HG03135 (cell line): Measurements from ENCODE around the gene SPAG6.

Source experiments
- ATAC-seq: cut with Tn5 transposase; IDR thresholded peaks from one replicate; pipeline ENCODE4 v1.9.1; 2021; ENCODE audit warnings: mild to moderate bottlenecking, moderate library complexity; ENCODE audit not compliant: unreplicated experiment

The SPAG6 gene

GRCh38 chr10:22429146-22429545, 83.8 kb downstream of the SPAG6 start:
- ATAC-seq = no peak

GRCh38 chr10:22429981-22430421, 84.7 kb downstream of the SPAG6 start:
- no peak for ATAC-seq

GRCh38 chr10:22433875-22434274, 88.6 kb downstream of the SPAG6 start:
- no peak for ATAC-seq

- no peak for ATAC-seq
Observed at GRCh38 chr10:22434521-22434920, 89.2 kb downstream of the SPAG6 start.

- no peak for ATAC-seq
Observed at GRCh38 chr10:22435650-22436049, 90.4 kb downstream of the SPAG6 start.

- ATAC-seq = peak; percentile 36
Observed at GRCh38 chr10:22436526-22436892, 91.2 kb downstream of the SPAG6 start.

- peak; percentile 81 for ATAC-seq
Observed at GRCh38 chr10:22436893-22437619, 91.8 kb downstream of the SPAG6 start.

GRCh38 chr10:22437620-22438588, 92.6 kb downstream of the SPAG6 start:
- peak; percentile 28 for ATAC-seq

- ATAC-seq = no peak
Observed at GRCh38 chr10:22438711-22439110, 93.4 kb downstream of the SPAG6 start.

- no peak for ATAC-seq
Observed at GRCh38 chr10:22442063-22442462, 96.8 kb downstream of the SPAG6 start.

GRCh38 chr10:22442468-22442867, 97.2 kb downstream of the SPAG6 start:
- ATAC-seq = no peak

GRCh38 chr10:22443175-22443901, 98.0 kb downstream of the SPAG6 start:
- ATAC-seq = no peak

GRCh38 chr10:22444219-22444788, 99.0 kb downstream of the SPAG6 start:
- ATAC-seq = no peak

GRCh38 chr10:22445495-22445894, 100.2 kb downstream of the SPAG6 start:
- ATAC-seq = no peak

- no peak for ATAC-seq
Observed at GRCh38 chr10:22447068-22447467, 101.8 kb downstream of the SPAG6 start.

GRCh38 chr10:22451346-22451745, 106.0 kb downstream of the SPAG6 start:
- no peak for ATAC-seq

GRCh38 chr10:22453320-22453719, 108.0 kb downstream of the SPAG6 start:
- ATAC-seq = no peak

GRCh38 chr10:22453948-22454591, 108.8 kb downstream of the SPAG6 start:
- ATAC-seq = no peak

GRCh38 chr10:22454634-22455033, 109.3 kb downstream of the SPAG6 start:
- no peak for ATAC-seq

- no peak for ATAC-seq
Observed at GRCh38 chr10:22455068-22455857, 110.0 kb downstream of the SPAG6 start.
